Mesothelial cell of epicardium (in vitro differentiated cells): Measurements from ENCODE around the gene LEMD1. TPM values are rescaled to one million over a fixed set of nuclear protein-coding genes. Genes with fewer than 3 reads are reported as not detected.
"Not testable (repeated sequence)": the region's sequence is repeated elsewhere in the genome, so short reads cannot be mapped to it uniquely, and the experiment has no call there.

Source experiments
- DNase-seq, 2 experiments: peaks; one replicate each; pipeline ENCODE4 v3.0.0; 2021; ENCODE audit warnings: low spot score in 2 of 2; ENCODE audit not compliant: unreplicated experiment in 2 of 2
- H3K27ac Mint-ChIP-seq: 2 replicates; pipeline ENCODE4 v1.8.0; 2021; ENCODE audit warnings: mixed read lengths
- H3K27me3 Mint-ChIP-seq: 2 replicates; pipeline ENCODE4 v1.8.0; 2021; ENCODE audit warnings: low read depth, mixed read lengths
- H3K36me3 Mint-ChIP-seq: 2 replicates; pipeline ENCODE4 v1.8.0; 2021; ENCODE audit warnings: mixed read lengths
- H3K4me1 Mint-ChIP-seq: 2 replicates; pipeline ENCODE4 v1.8.0; 2021; ENCODE audit warnings: mixed read lengths
- H3K4me3 Mint-ChIP-seq: 2 replicates; pipeline ENCODE4 v1.8.0; 2021; ENCODE audit warnings: mild to moderate bottlenecking, moderate library complexity, mixed read lengths
- H3K9me3 Mint-ChIP-seq: 2 replicates; pipeline ENCODE4 v1.8.0; 2021; ENCODE audit warnings: mixed read lengths
- CTCF ChIP-seq: fragments of 200-600 bp; sonication (generic); IDR thresholded peaks from one replicate; pipeline ENCODE4 v1.5.0; 2021; ENCODE audit warnings: antibody characterized with exemption; ENCODE audit not compliant: unreplicated experiment
- total RNA-seq: library from RNA; stranded (reverse); gene quantifications from 3 replicates; pipeline ENCODE4 v1.2.1, GENCODE V29; 2021

LEMD1 gene
- total RNA-seq, 1 donor from 2014 or later = 1.3 TPM

- H3K4me1 Mint-ChIP-seq = peaks cover 6% of the 10 kb centered on the region
- no peak for TF ChIP-seq CTCF
- peaks cover 46% of the 10 kb centered on the region for H3K27me3 Mint-ChIP-seq
- no peaks in the 10 kb centered on the region for H3K9me3 Mint-ChIP-seq
- no peak overlapping the region for H3K27ac Mint-ChIP-seq
- no peak for DNase-seq
- no peaks in the 10 kb centered on the region for H3K36me3 Mint-ChIP-seq
- H3K4me3 Mint-ChIP-seq = no peak overlapping the region
These were observed 918 bp downstream of the LEMD1 start for GRCh38 chr1:205420938-205421337.

- no peak for TF ChIP-seq CTCF
- Mint-ChIP-seq H3K4me3 (no peak overlapping the region), H3K4me1 (peaks cover 6% of the 10 kb centered on the region), H3K27ac (no peak overlapping the region), H3K9me3 (no peaks in the 10 kb centered on the region), H3K36me3 (no peaks in the 10 kb centered on the region), H3K27me3 (peaks cover 26% of the 10 kb centered on the region)
- no peak for DNase-seq
These were observed 3.8 kb downstream of the LEMD1 start for GRCh38 chr1:205417870-205418635.

DNA sequence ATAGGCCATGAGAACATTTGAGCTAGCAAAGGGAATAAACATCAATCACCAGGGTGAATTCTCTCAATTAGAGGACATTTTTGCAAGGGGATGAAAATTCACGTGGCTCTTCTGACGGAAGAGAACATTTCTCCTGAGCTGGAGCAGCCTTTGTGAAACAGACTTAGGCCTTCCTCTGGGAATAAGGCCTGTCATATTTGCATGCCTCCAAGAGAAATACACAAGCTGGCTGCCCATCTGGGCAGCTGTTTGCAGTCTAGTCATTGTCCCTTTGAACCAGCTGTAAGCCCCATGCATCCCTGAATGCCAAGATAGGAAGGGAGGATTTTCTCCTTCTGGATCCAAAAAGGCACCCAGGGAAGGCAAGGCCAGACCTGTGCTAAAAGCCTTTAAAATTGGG lies 5.5 kb downstream of the LEMD1 start:
- Mint-ChIP-seq H3K9me3 (no peaks in the 10 kb centered on the region), H3K27me3 (peaks cover 23% of the 10 kb centered on the region), H3K4me3 (no peak overlapping the region), H3K36me3 (no peaks in the 10 kb centered on the region), H3K27ac (no peak overlapping the region), H3K4me1 (peaks cover 6% of the 10 kb centered on the region)
- no peak for DNase-seq
- no peak for TF ChIP-seq CTCF

GRCh38 chr1:205410581-205411298 lies 11.1 kb downstream of the LEMD1 start:
- Mint-ChIP-seq H3K36me3 (no peaks in the 10 kb centered on the region), H3K27ac (no peak overlapping the region), H3K4me3 (no peak overlapping the region), H3K27me3 (peaks cover 31% of the 10 kb centered on the region), H3K9me3 (no peaks in the 10 kb centered on the region), H3K4me1 (no peaks in the 10 kb centered on the region)
- TF ChIP-seq CTCF = no peak
- DNase-seq = no peak

DNA sequence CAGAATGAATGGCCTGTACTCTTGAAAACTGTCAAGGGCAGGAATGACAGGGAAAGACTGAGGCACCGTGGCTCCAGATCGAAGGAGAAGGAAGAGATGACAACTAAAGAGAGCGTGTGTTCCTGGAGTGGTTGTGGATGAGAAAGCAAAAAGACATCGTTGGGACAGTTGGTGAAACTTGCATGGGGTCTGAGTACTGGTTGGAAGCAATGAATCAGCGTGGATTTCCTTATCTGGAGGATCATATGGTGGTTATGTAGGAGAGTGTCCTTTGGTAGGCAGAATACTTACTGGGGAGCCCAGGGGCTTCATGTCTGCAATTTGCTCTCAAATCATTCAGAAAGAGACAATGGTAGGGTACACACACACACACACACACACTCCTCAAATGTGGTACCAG lies 13.9 kb downstream of the LEMD1 start:
- no peaks in the 10 kb centered on the region for H3K4me1 Mint-ChIP-seq
- peaks cover 3% of the 10 kb centered on the region for H3K9me3 Mint-ChIP-seq
- no peak overlapping the region for H3K4me3 Mint-ChIP-seq
- TF ChIP-seq CTCF = no peak
- no peak overlapping the region for H3K27ac Mint-ChIP-seq
- peaks cover 35% of the 10 kb centered on the region for H3K27me3 Mint-ChIP-seq
- DNase-seq = no peak
- no peaks in the 10 kb centered on the region for H3K36me3 Mint-ChIP-seq

DNA sequence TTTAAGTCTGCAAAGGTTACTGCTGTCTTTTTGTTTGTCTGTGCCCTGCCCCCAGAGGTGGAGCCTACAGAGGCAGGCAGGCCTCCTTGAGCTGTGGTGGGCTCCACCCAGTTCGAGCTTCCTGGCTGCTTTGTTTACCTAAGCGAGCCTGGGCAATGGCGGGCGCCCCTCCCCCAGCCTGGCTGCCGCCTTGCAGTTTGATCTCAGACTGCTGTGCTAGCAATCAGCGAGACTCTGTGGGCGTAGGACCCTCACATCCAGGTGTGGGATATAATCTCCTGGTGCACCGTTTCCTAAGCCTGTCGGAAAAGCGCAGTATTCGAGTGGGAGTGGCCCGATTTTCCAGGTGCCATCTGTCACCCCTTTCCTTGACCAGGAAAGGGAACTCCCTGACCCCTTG lies 15.6 kb downstream of the LEMD1 start:
- peaks cover 28% of the 10 kb centered on the region for H3K27me3 Mint-ChIP-seq
- not testable (repeated sequence) for H3K27ac Mint-ChIP-seq, H3K9me3 Mint-ChIP-seq, DNase-seq, H3K36me3 Mint-ChIP-seq, H3K4me1 Mint-ChIP-seq, H3K4me3 Mint-ChIP-seq

DNA sequence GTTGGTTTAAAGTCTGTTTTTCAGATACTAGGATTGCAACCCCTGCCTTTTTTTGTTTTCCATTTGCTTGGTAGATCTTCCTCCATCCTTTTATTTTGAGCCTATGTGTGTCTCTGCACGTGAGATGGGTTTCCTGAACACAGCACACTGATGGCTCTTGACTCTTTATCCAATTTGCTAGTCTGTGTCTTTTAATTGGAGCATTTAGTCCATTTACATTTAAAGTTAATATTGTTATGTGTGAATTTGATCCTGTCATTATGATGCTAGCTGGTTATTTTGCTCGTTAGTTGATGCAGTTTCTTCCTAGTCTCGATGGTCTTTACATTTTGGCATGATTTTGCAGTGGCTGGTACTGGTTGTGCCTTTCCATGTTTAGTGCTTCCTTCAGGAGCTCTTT lies 17.4 kb downstream of the LEMD1 start:
- H3K36me3 Mint-ChIP-seq, H3K27ac Mint-ChIP-seq, H3K4me3 Mint-ChIP-seq, H3K4me1 Mint-ChIP-seq, DNase-seq, H3K9me3 Mint-ChIP-seq: not testable (repeated sequence)
- H3K27me3 Mint-ChIP-seq = peaks cover 18% of the 10 kb centered on the region
